CD14-positive monocyte (primary cell): ENCODE data around the gene RELN. TPM values are rescaled to one million over a fixed set of nuclear protein-coding genes. Genes with fewer than 3 reads are reported as not detected.

Experiments
- DNase-seq, 3 donors: peaks; one replicate each; pipeline ENCODE4 v3.0.0-alpha.2; 2011 to 2022
- H2AFZ ChIP-seq: 2 replicates; pipeline ENCODE4 v1.6.0; 2012; ENCODE audit warnings: mild to moderate bottlenecking, low read depth, low read length, inconsistent platforms; ENCODE audit not compliant: insufficient read depth, poor library complexity, severe bottlenecking
- H3K27ac ChIP-seq, 2 donors: 1 replicate in 1 of 2; 2 replicates in 1 of 2; pipeline ENCODE4 v1.5.1; 2012 to 2013; ENCODE audit warnings: low read length in 2 of 2, control low read depth in 1 of 2, inconsistent platforms in 1 of 2, low read depth in 1 of 2, mild to moderate bottlenecking in 1 of 2
- H3K27me3 ChIP-seq, 2 donors: one replicate each; pipeline versions ENCODE4 v1.6.0 to v1.6.1; 2011 to 2013; ENCODE audit warnings: low read length in 2 of 2; ENCODE audit not compliant: control insufficient read depth in 2 of 2, insufficient read depth in 2 of 2
- H3K36me3 ChIP-seq, 2 donors: replicated peaks in 1 of 2; 1 replicate in 1 of 2; 2 replicates in 1 of 2; pipeline versions ENCODE4 v1.5.1 to v1.6.1; 2012 to 2013; ENCODE audit warnings: low read length in 2 of 2, control low read depth in 1 of 2, inconsistent platforms in 1 of 2, mild to moderate bottlenecking in 1 of 2; ENCODE audit not compliant: insufficient read depth in 2 of 2, control insufficient read depth in 1 of 2
- H3K4me1 ChIP-seq, 2 donors: 1 replicate in 1 of 2; 2 replicates in 1 of 2; pipeline versions ENCODE4 v1.5.1 to v1.6.1; 2012 to 2013; ENCODE audit warnings: low read length in 2 of 2, control low read depth in 1 of 2, inconsistent platforms in 1 of 2, mild to moderate bottlenecking in 1 of 2, moderate library complexity in 1 of 2; ENCODE audit not compliant: insufficient read depth in 2 of 2, control insufficient read depth in 1 of 2
- H3K4me2 ChIP-seq: replicated peaks from 2 replicates; pipeline ENCODE3; 2012; ENCODE audit warnings: low read length, moderate library complexity, mild to moderate bottlenecking; ENCODE audit not compliant: poor library complexity, severe bottlenecking; ENCODE audit errors: extremely low read depth
- H3K4me3 ChIP-seq, 3 experiments: fragments of 200-600 bp in 1 of 3; sonication (generic) in 1 of 3; replicated peaks in 1 of 3; 1 replicate in 2 of 3; 2 replicates in 1 of 3; pipeline ENCODE4 v1.5.1; 2011 to 2013; ENCODE audit warnings: low read length in 3 of 3, mild to moderate bottlenecking in 3 of 3, control low read depth in 2 of 3, low read depth in 2 of 3, inconsistent platforms in 1 of 3, moderate library complexity in 1 of 3
- H3K79me2 ChIP-seq: 2 replicates; pipeline ENCODE4 v1.6.0; 2012; ENCODE audit warnings: mild to moderate bottlenecking, control low read depth, inconsistent platforms, low read length, moderate library complexity; ENCODE audit not compliant: insufficient read depth
- H3K9ac ChIP-seq: 2 replicates; pipeline ENCODE4 v1.6.0; 2017; ENCODE audit warnings: low read length, mild to moderate bottlenecking; ENCODE audit not compliant: insufficient read depth, poor library complexity, severe bottlenecking
- H3K9me3 ChIP-seq, 2 donors: replicated peaks in 1 of 2; 1 replicate in 1 of 2; 2 replicates in 1 of 2; pipeline versions ENCODE4 v1.5.1 to v1.6.1; 2012 to 2013; ENCODE audit warnings: low read length in 2 of 2, control low read depth in 1 of 2; ENCODE audit not compliant: control insufficient read depth in 1 of 2, insufficient read depth in 1 of 2
- H4K20me1 ChIP-seq: 2 replicates; pipeline ENCODE4 v1.6.0; 2012; ENCODE audit warnings: mild to moderate bottlenecking, low read length, control low read depth, moderate library complexity; ENCODE audit not compliant: insufficient read depth
- H3K27ac Mint-ChIP-seq, 7 donors: one replicate each; pipeline ENCODE4 v1.8.0; 2020; ENCODE audit warnings: mild to moderate bottlenecking in 7 of 7, mixed read lengths in 7 of 7, moderate library complexity in 6 of 7, inconsistent platforms in 2 of 7
- H3K27me3 Mint-ChIP-seq, 3 donors: one replicate each; pipeline ENCODE4 v1.8.0; 2021 to 2022; ENCODE audit warnings: low read depth in 3 of 3, mild to moderate bottlenecking in 3 of 3, mixed read lengths in 3 of 3, moderate library complexity in 3 of 3, inconsistent platforms in 1 of 3
- H3K36me3 Mint-ChIP-seq, 2 donors: one replicate each; pipeline ENCODE4 v1.8.0; 2020; ENCODE audit warnings: mixed read lengths in 2 of 2, inconsistent platforms in 1 of 2, mild to moderate bottlenecking in 1 of 2
- H3K4me1 Mint-ChIP-seq: one replicate; pipeline ENCODE4 v1.8.0; 2020; ENCODE audit warnings: mild to moderate bottlenecking, mixed read lengths
- H3K4me3 Mint-ChIP-seq, 2 donors: one replicate each; pipeline ENCODE4 v1.8.0; 2020; ENCODE audit warnings: mild to moderate bottlenecking in 2 of 2, mixed read lengths in 2 of 2, moderate library complexity in 1 of 2
- H3K9me3 Mint-ChIP-seq, 7 donors: one replicate each; pipeline ENCODE4 v1.8.0; 2020 to 2022; ENCODE audit warnings: mixed read lengths in 7 of 7, mild to moderate bottlenecking in 6 of 7, moderate library complexity in 6 of 7, inconsistent platforms in 2 of 7
- CTCF ChIP-seq: fragments of 200-600 bp; IDR thresholded peaks from one replicate; pipeline ENCODE4 v1.8.0; 2022; ENCODE audit warnings: antibody characterized with exemption, mild to moderate bottlenecking
- WGBS: methylation state at CpG from one replicate; pipeline ENCODE4 v1.1.5; 2013; ENCODE audit warnings: missing lambda C conversion rate; ENCODE audit not compliant: insufficient coverage; 5-methylcytosine and 5-hydroxymethylcytosine counted together
- intact Hi-C, 2 donors: fragments of 100-400 bp; cut with micrococcal nuclease; formaldehyde crosslinking; loops; one replicate each; pipeline versions ENCODE4 v1.15.0 to v1.15.1; 2023
- polyA plus RNA-seq, 3 donors: library from polyadenylated mRNA; depleted of rRNA in 1 of 3; unstranded in 2 of 3; stranded (reverse) in 1 of 3; fragments of 300-500 nt in 2 of 3; fragments of >200 nt in 1 of 3; fragmentation: Illumina TruSeq in 2 of 3; gene quantifications; 1 replicate in 2 of 3; 2 replicates in 1 of 3; pipeline ENCODE4 v1.2.3, GENCODE V29; 2012 to 2021

The RELN gene
- polyA plus RNA-seq, 3 donors: not detected

- Histone ChIP-seq H3K4me3 (no peak overlapping the region), H3K27me3 (no peaks in the 10 kb centered on the region), H3K36me3 (no peaks in the 10 kb centered on the region), H3K4me2 (no peak overlapping the region), H3K79me2 (no peaks in the 10 kb centered on the region), H3K9ac (no peak overlapping the region), H3K4me1 (no peaks in the 10 kb centered on the region), H3K9me3 (no peaks in the 10 kb centered on the region), H4K20me1 (no peaks in the 10 kb centered on the region), H3K27ac (no peak overlapping the region), H2AFZ (no peak overlapping the region)
- no peaks in the 10 kb centered on the region for H3K9me3 Mint-ChIP-seq
- H3K4me3 Mint-ChIP-seq: no peak overlapping the region
- H3K36me3 Mint-ChIP-seq: no peaks in the 10 kb centered on the region
- H3K4me1 Mint-ChIP-seq: no peaks in the 10 kb centered on the region
- no peak for TF ChIP-seq CTCF
- H3K27me3 Mint-ChIP-seq: peaks cover 3 to 6% (median 3%) of the 10 kb centered on the region in 3 donors
- 62% methylated on average over 4 of the region's 9 CpGs for WGBS
- intact Hi-C loops: no loop called here
- no peak overlapping the region for H3K27ac Mint-ChIP-seq
- DNase-seq: no peak
Observed at GRCh38 chr7:103524042-103524907, 465.2 kb downstream of the RELN start.

- Histone ChIP-seq H3K4me3 (no peak overlapping the region), H3K27ac (no peak overlapping the region), H3K27me3 (no peaks in the 10 kb centered on the region), H4K20me1 (no peaks in the 10 kb centered on the region), H3K4me1 (no peaks in the 10 kb centered on the region), H3K36me3 (no peaks in the 10 kb centered on the region), H2AFZ (no peak overlapping the region), H3K9ac (no peak overlapping the region), H3K4me2 (no peak overlapping the region), H3K9me3 (no peaks in the 10 kb centered on the region), H3K79me2 (no peaks in the 10 kb centered on the region)
- H3K4me1 Mint-ChIP-seq: no peaks in the 10 kb centered on the region
- no peak for TF ChIP-seq CTCF
- no peak overlapping the region for H3K27ac Mint-ChIP-seq
- no peak overlapping the region for H3K4me3 Mint-ChIP-seq
- intact Hi-C loops: no loop called here
- H3K9me3 Mint-ChIP-seq: no peaks in the 10 kb centered on the region
- H3K36me3 Mint-ChIP-seq: no peaks in the 10 kb centered on the region
- peaks cover 3 to 8% (median 5%) of the 10 kb centered on the region in 3 donors for H3K27me3 Mint-ChIP-seq
- WGBS: no CpG with 5 or more reads among the region's 6 CpGs
- no peak for DNase-seq
Observed at GRCh38 chr7:103521937-103522336, 467.5 kb downstream of the RELN start.
